ENCODE data around the gene RPP21.

Gene RPP21

GRCh38 chr6:30378290-30378937 lies 33.5 kb downstream of the RPP21 start:
- DNase-seq (ENCODE audit: low read depth in 2 of 2): no peak

- DNase-seq (ENCODE audit: low read depth in 2 of 2): no peak
Observed at GRCh38 chr6:30380464-30380863, 35.5 kb downstream of the RPP21 start.

- no peak for DNase-seq (ENCODE audit: low read depth in 2 of 2)
Observed at GRCh38 chr6:30386166-30386565, 41.2 kb downstream of the RPP21 start.

- no peak for DNase-seq (ENCODE audit: low read depth in 2 of 2)
Observed at GRCh38 chr6:30391240-30391639, 46.3 kb downstream of the RPP21 start.

- DNase-seq (ENCODE audit: low read depth in 2 of 2): no peak
Observed at GRCh38 chr6:30394139-30394538, 49.2 kb downstream of the RPP21 start.
